ENCODE data around the gene NAT8.

- TF ChIP-seq TARDBP (IDR thresholded peaks at IDR 0.05) (no peak), ARNT (IDR thresholded peaks at IDR 0.05) (no peak), SUZ12 (IDR thresholded peaks at IDR 0.05) (no peak), ZNF384 (IDR thresholded peaks at IDR 0.05) (no peak), HDGF (IDR thresholded peaks at IDR 0.05; ENCODE audit: borderline replicate concordance) (no peak), LEF1 (IDR thresholded peaks at IDR 0.05; ENCODE audit: borderline replicate concordance) (no peak), SP1 (IDR thresholded peaks at IDR 0.05) (no peak), BHLHE40 (IDR thresholded peaks at IDR 0.05; ENCODE audit: borderline replicate concordance) (no peak), PKNOX1 (IDR thresholded peaks at IDR 0.05) (no peak)
Observed at GRCh38 chr2:73640946-73641766, 1.1 kb downstream of the NAT8 start.
